ENCODE data around the gene SIM2.
"Not testable (repeated sequence)": the region's sequence is repeated elsewhere in the genome, so short reads cannot be mapped to it uniquely, and the experiment has no call there.

Gene SIM2

GRCh38 chr21:36698981-36699545, at the start of gene SIM2:
SIM2 (plus strand) TSS chr21:36699115; CDS start chr21:36699747, 632 bp downstream.
- POLR2A ChIA-PET, result no interaction called here
- DNase-seq (ENCODE audit: low read depth, low spot score), result no peak
- no peak for TF ChIP-seq CTCF (IDR thresholded peaks at IDR 0.05; ENCODE audit: insufficient read depth, low read length, missing control alignments)
- CTCF ChIA-PET, result interaction anchor here (1.5 kb wide), 1 partner anchor 69 kb away, joined by 5 read pairs; no protein-coding TSS in a partner anchor
- peak within 1 kb of the TSS; percentile 48 for H3K4me3 ChIP-seq (ENCODE audit: low read depth, low read length)

GRCh38 chr21:36654324-36654723, 44.6 kb upstream of the SIM2 start:
- no peak for DNase-seq (ENCODE audit: low read depth, low spot score)
- ChIA-PET POLR2A (no interaction called here), CTCF (interaction anchor here (0.7 to 2.4 kb wide), 3 partner anchors 20 to 93 kb away, joined by 3 to 11 read pairs (median 5); no protein-coding TSS in a partner anchor)
- no peak for TF ChIP-seq CTCF (IDR thresholded peaks at IDR 0.05; ENCODE audit: insufficient read depth, low read length, missing control alignments)
- H3K4me3 ChIP-seq (ENCODE audit: low read depth, low read length), result no peak overlapping the region

GRCh38 chr21:36654796-36655325, 44.1 kb upstream of the SIM2 start:
- no peak for TF ChIP-seq CTCF (IDR thresholded peaks at IDR 0.05; ENCODE audit: insufficient read depth, low read length, missing control alignments)
- no peak for DNase-seq (ENCODE audit: low read depth, low spot score)
- ChIA-PET POLR2A (no interaction called here), CTCF (interaction anchor here (1.8 to 2.4 kb wide), 2 partner anchors 20 to 24 kb away, joined by 5 to 11 read pairs; no protein-coding TSS in a partner anchor)
- no peak overlapping the region for H3K4me3 ChIP-seq (ENCODE audit: low read depth, low read length)

- no peak overlapping the region for H3K4me3 ChIP-seq (ENCODE audit: low read depth, low read length)
- ChIA-PET CTCF (no interaction called here), POLR2A (no interaction called here)
- no peak for DNase-seq (ENCODE audit: low read depth, low spot score)
- TF ChIP-seq CTCF (IDR thresholded peaks at IDR 0.05; ENCODE audit: insufficient read depth, low read length, missing control alignments), result no peak
Observed at GRCh38 chr21:36656138-36656537, 42.8 kb upstream of the SIM2 start.

GRCh38 chr21:36657290-36657689, 41.6 kb upstream of the SIM2 start:
- H3K4me3 ChIP-seq (ENCODE audit: low read depth, low read length); DNase-seq (ENCODE audit: low read depth, low spot score); POLR2A ChIA-PET: not testable (repeated sequence)
- CTCF ChIA-PET, result interaction anchor here (1.0 to 2.3 kb wide), 3 partner anchors 27 to 265 kb away, joined by 4 to 11 read pairs (median 4); no protein-coding TSS in a partner anchor

GRCh38 chr21:36657999-36658398, 40.9 kb upstream of the SIM2 start:
- H3K4me3 ChIP-seq (ENCODE audit: low read depth, low read length), result no peak overlapping the region
- no peak for DNase-seq (ENCODE audit: low read depth, low spot score)
- TF ChIP-seq CTCF (IDR thresholded peaks at IDR 0.05; ENCODE audit: insufficient read depth, low read length, missing control alignments), result no peak
- CTCF ChIA-PET, result interaction anchor here (1.0 to 2.3 kb wide), 3 partner anchors 27 to 265 kb away, joined by 4 to 11 read pairs (median 4); no protein-coding TSS in a partner anchor
- POLR2A ChIA-PET, result no interaction called here
